Measurements from ENCODE around the gene CRISPLD2. TPM values are rescaled to one million over a fixed set of nuclear protein-coding genes. Genes with fewer than 3 reads are reported as not detected.
"Not testable (repeated sequence)": the region's sequence is repeated elsewhere in the genome, so short reads cannot be mapped to it uniquely, and the experiment has no call there.

The CRISPLD2 gene
- total RNA-seq, 2 donors from 2014 or later = 58.4 to 76.4 TPM

DNA sequence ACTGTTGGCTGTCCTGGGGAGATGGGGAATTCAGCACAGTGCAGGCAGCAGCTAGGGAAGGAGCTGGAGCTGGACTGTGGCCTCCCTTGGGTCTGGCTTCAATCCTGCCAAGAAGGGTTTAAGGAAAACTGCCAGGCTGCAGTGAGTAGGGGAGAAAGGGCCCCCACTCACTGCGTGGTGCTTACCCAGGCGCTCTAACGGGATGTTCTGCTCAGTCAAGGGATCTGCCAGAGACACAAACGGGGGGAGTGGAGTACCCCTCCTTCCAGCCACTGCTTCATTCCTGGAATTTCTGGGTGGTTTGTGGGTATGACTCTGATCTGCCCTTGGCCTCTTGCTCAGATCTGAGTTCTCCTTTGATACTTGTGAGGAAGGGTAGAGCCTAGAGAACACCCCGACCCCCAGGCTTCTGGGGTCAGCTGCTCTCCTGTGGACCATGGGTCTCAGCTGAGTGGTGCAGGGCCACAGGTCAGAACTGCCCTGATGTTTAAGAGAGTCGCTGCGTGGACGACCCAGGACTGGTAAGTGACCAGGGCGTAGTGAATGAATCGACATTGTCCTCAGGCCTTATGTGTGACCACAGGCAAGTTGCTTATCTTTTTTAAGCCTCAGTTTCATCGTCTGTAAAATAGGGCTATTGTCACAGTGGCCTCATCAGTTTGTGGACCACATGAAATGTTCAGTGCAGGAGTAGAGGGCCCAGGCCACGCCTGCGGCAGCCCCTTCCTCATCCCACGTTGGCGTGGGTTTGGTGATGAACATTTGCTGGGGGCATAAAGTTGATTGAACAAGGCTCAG is 9.6 kb downstream of the CRISPLD2 start:
- peaks cover 0 to 56% of the 10 kb centered on the region in 2 donors for H3K4me1 ChIP-seq

DNA sequence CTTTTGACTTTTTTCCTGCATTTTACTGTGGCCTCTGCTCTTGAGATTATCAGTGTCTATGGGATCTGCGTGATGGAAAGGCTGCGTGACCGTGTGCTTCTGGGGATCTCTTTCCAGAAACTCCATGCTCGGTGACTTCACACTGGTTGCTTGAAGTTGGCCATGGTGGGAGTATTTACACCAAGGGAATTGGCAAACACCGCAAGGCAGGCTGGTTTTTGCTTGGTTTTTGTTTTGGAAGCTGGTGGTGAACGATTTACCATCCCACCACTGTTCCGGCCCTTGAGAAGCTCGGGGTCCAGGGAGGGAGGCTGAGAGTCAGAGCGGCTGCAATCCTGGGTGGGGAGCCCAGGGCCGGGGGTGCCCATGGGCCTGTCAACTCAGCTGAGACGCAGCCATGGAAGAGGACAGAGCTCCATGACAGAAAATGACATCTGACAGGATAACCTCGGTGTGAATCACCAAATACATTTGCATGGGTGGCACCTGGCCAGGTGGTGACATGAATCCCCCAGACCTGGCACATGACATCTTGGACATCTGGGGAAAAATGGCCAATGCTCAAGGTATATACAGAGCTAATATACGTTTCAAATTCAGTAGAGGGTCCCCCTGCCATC is 11.1 kb downstream of the CRISPLD2 start:
- no peak overlapping the region for H3K4me3 ChIP-seq
- peak overlapping the region; percentile 80 to 88 for H3K27ac ChIP-seq
- TF ChIP-seq, protein P1, sequence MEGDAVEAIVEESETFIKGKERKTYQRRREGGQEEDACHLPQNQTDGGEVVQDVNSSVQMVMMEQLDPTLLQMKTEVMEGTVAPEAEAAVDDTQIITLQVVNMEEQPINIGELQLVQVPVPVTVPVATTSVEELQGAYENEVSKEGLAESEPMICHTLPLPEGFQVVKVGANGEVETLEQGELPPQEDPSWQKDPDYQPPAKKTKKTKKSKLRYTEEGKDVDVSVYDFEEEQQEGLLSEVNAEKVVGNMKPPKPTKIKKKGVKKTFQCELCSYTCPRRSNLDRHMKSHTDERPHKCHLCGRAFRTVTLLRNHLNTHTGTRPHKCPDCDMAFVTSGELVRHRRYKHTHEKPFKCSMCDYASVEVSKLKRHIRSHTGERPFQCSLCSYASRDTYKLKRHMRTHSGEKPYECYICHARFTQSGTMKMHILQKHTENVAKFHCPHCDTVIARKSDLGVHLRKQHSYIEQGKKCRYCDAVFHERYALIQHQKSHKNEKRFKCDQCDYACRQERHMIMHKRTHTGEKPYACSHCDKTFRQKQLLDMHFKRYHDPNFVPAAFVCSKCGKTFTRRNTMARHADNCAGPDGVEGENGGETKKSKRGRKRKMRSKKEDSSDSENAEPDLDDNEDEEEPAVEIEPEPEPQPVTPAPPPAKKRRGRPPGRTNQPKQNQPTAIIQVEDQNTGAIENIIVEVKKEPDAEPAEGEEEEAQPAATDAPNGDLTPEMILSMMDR (IDR thresholded peaks at IDR 0.05) = no peak
- DNase-seq (ENCODE audit: low spot score) = no peak
- no peaks in the 10 kb centered on the region for H3K36me3 ChIP-seq
- peaks cover 0 to 71% of the 10 kb centered on the region in 2 donors for H3K4me1 ChIP-seq
- no peaks in the 10 kb centered on the region for H3K27me3 ChIP-seq
- H3K9me3 ChIP-seq = no peaks in the 10 kb centered on the region

More for the DNA sequence above, 9.6 kb downstream of the CRISPLD2 start:
- H3K4me3 ChIP-seq = no peak overlapping the region
- H3K9me3 ChIP-seq = no peaks in the 10 kb centered on the region
- H3K27me3 ChIP-seq = no peaks in the 10 kb centered on the region
- no peak for DNase-seq (ENCODE audit: low spot score)
- no peaks in the 10 kb centered on the region for H3K36me3 ChIP-seq
- TF ChIP-seq, protein P1 (IDR thresholded peaks at IDR 0.05) = no peak
- H3K27ac ChIP-seq = peak overlapping the region; percentile 50 to 80

DNA sequence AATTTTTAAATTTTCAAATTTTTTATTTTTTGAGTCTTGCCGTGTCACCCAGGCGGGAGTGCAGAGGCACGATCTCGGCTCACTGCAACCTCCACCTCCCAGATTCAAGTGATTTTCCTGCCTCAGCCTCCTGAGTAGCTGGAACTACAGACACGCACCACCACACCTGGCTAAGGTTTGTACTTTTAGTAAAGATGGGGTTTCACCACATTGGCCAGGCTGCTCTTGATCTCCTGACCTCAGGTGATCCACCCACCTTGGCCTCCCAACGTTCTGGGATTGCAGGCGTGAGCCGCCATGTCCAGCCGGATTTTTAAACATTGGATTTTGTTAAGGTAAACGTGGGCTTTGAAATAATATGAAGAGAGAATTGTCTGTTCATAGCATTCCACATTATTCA is 11.9 kb downstream of the CRISPLD2 start:
- peaks cover 0 to 78% of the 10 kb centered on the region in 2 donors for H3K4me1 ChIP-seq
- H3K27me3 ChIP-seq; H3K9me3 ChIP-seq; H3K4me3 ChIP-seq; H3K36me3 ChIP-seq; DNase-seq (ENCODE audit: low spot score): not testable (repeated sequence)
- H3K27ac ChIP-seq = peak overlapping the region; percentile 80 to 88

DNA sequence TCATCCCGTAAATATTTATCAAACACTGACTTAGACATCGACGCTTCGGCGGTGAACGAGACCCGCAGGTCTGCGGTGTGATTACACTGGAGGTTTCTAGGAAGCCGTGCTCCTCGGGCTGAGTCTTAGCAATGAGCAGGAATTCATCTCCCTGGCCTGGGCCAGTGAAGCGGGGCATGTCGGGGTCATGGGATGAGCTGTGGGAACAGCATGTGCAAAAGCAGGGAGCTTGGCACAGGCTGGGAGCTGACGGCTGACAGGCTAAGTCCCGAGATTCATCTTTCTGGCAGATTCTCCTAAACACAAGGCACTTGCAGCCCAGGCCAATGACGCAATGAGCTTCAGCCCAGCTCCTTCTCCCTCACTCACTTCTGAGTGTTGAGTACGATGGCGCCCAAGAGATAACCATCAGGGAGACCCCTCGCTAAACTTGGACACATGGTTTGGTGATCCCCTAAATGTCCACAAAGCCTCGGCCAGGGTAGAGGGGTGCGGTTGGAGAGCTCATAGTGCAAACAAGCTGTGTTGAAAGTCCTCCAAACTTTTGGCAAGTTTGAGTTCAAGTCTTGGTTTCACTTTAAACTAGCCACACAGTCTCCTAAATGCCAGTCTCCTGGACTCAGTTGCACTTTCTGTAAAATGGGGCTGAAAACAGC is 12.8 kb downstream of the CRISPLD2 start:
- peak; percentile 98 for DNase-seq (ENCODE audit: low spot score)
- no peak overlapping the region for H3K4me3 ChIP-seq
- peaks cover 0 to 82% of the 10 kb centered on the region in 2 donors for H3K4me1 ChIP-seq

DNA sequence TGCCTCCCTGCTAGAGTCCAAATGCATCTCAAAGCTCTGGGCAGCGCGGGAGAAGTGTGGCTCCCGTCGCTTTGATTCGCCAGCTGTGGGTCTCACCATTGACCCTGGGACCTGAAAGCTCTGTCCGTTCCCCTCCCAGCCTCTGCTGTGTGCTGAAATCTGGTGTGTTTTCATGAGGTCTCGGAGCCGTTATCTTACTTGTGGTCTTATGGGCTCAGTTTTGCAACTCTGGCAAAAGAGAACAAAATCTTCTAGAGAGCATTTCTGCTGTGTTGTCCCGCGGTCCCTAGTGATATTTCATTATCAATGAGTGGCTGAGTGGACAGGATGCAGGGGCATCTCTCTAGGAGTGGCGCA is 13.3 kb downstream of the CRISPLD2 start:
- peak overlapping the region; percentile 80 to 88 for H3K27ac ChIP-seq
- no peak for DNase-seq (ENCODE audit: low spot score)
- H3K27me3 ChIP-seq = no peaks in the 10 kb centered on the region
- peaks cover 0 to 81% of the 10 kb centered on the region in 2 donors for H3K4me1 ChIP-seq
- TF ChIP-seq, protein P1 (IDR thresholded peaks at IDR 0.05) = no peak
- no peak overlapping the region for H3K4me3 ChIP-seq
- no peaks in the 10 kb centered on the region for H3K9me3 ChIP-seq
- peaks cover 2% of the 10 kb centered on the region for H3K36me3 ChIP-seq

More for the DNA sequence above, 12.8 kb downstream of the CRISPLD2 start:
- Histone ChIP-seq H3K27me3 (no peaks in the 10 kb centered on the region), H3K27ac (peak overlapping the region; percentile 80 to 88), H3K9me3 (no peaks in the 10 kb centered on the region), H3K36me3 (no peaks in the 10 kb centered on the region)
- TF ChIP-seq, protein P1 (IDR thresholded peaks at IDR 0.05) = no peak
